A549 (cell line): ENCODE measurements around the gene CXXC5. TPM values are rescaled to one million over a fixed set of nuclear protein-coding genes. Genes with fewer than 3 reads are reported as not detected.

ENCODE experiments used
- ATAC-seq, 2 experiments: fragments of 200-7000 bp in 1 of 2; fragments of >200 bp in 1 of 2; cut with Nextera tagmentation in 1 of 2; cut with Tn5 transposase in 1 of 2; 3 replicates each; pipeline versions ENCODE4 v1.8.0 to v1.9.1; 2018 to 2020; ENCODE audit warnings: mild to moderate bottlenecking in 1 of 2, moderate library complexity in 1 of 2
- CTCF ChIA-PET: fragments of 300-600 bp; sonication (Branson Sonifier 250); formaldehyde crosslinking; extraction: SDS; loops from one replicate; lab custom pipeline; 2021; ENCODE audit warnings: antibody characterized with exemption, inconsistent platforms; lab: Yijun Ruan, JAX
- POLR2A ChIA-PET: fragments of 350-600 bp; formaldehyde crosslinking; extraction: SDS; loops from one replicate; lab custom pipeline; 2021; ENCODE audit warnings: antibody characterized with exemption, inconsistent platforms; lab: Yijun Ruan, JAX
- DNase-seq, 2 experiments: peaks; one replicate each; pipeline versions ENCODE4 v3.0.0 to v3.0.0-alpha.2; 2011 to 2016; ENCODE audit warnings: low read depth in 1 of 2, low spot score in 1 of 2
- FAIRE-seq: peaks from 2 replicates; lab custom pipeline; 2011; peaks lifted over from hg19 to GRCh38; lab: Jason Lieb, UNC
- H3K27ac ChIP-seq, 2 experiments: fragments of >200 bp; sonication (Bioruptor Twin); formaldehyde crosslinking; 3 replicates each; pipeline ENCODE4 v1.5.1; 2016 to 2017
- H3K4me1 ChIP-seq: fragments of >200 bp; sonication (Bioruptor Twin); formaldehyde crosslinking; 3 replicates; pipeline ENCODE4 v1.6.1; 2016
- H3K4me2 ChIP-seq: fragments of >200 bp; sonication (Bioruptor Twin); formaldehyde crosslinking; 3 replicates; pipeline ENCODE4 v1.6.1; 2016
- H3K4me3 ChIP-seq: fragments of >200 bp; sonication (Bioruptor Twin); formaldehyde crosslinking; 3 replicates; pipeline ENCODE4 v1.5.1; 2016
- H3K9me3 ChIP-seq: fragments of >200 bp; sonication (Bioruptor Twin); formaldehyde crosslinking; 3 replicates; pipeline ENCODE4 v1.6.1; 2016
- BCL3 ChIP-seq: fragments of >200 bp; sonication (Bioruptor Twin); formaldehyde crosslinking; IDR thresholded peaks from 3 replicates; pipeline ENCODE4 v1.6.1; 2016
- CHD2 ChIP-seq: fragments of 150-350 bp; IDR thresholded peaks from 2 replicates; pipeline ENCODE4 v1.6.1; 2014; ENCODE audit warnings: low read length; ENCODE audit not compliant: partially characterized antibody
- E2F6 ChIP-seq: IDR thresholded peaks from 2 replicates; pipeline ENCODE4 v1.6.1; 2012; ENCODE audit warnings: low read depth, borderline replicate concordance
- FOSB ChIP-seq: fragments of 250-450 bp; sonication (Bioruptor Pico); IDR thresholded peaks from 2 replicates; pipeline ENCODE4 v1.5.0; 2020; ENCODE audit warnings: mild to moderate bottlenecking, moderate library complexity
- FOSL2 ChIP-seq, 2 experiments: fragments of 450-650 bp in 1 of 2; fragments of >200 bp in 1 of 2; sonication (Bioruptor Twin) in 1 of 2; formaldehyde crosslinking; IDR thresholded peaks; 2 replicates each; pipeline versions ENCODE4 v1.5.0 to v1.6.1; 2016 to 2020; ENCODE audit warnings: mild to moderate bottlenecking in 1 of 2, moderate library complexity in 1 of 2
- FOXS1 ChIP-seq: fragments of 250-450 bp; sonication (Bioruptor Pico); IDR thresholded peaks from 2 replicates; pipeline ENCODE4 v1.5.0; 2020; ENCODE audit warnings: mild to moderate bottlenecking, moderate library complexity
- HEYL ChIP-seq: fragments of 250-450 bp; sonication (Bioruptor Pico); IDR thresholded peaks from 2 replicates; pipeline ENCODE4 v1.8.0; 2021; ENCODE audit warnings: mild to moderate bottlenecking, moderate library complexity
- HOXB5 ChIP-seq: fragments of 250-450 bp; sonication (Bioruptor Pico); IDR thresholded peaks from 2 replicates; pipeline ENCODE4 v1.5.0; 2020; ENCODE audit warnings: mild to moderate bottlenecking, moderate library complexity
- JUN ChIP-seq, 2 experiments: fragments of >200 bp; sonication (Bioruptor Twin); formaldehyde crosslinking; IDR thresholded peaks; 2 replicates in 1 of 2; 3 replicates in 1 of 2; pipeline ENCODE4 v1.6.1; 2016 to 2017
- MAFK ChIP-seq: fragments of 450-650 bp; IDR thresholded peaks from 2 replicates; pipeline ENCODE4 v1.6.1; 2014; ENCODE audit not compliant: partially characterized antibody
- MYC ChIP-seq: IDR thresholded peaks from 2 replicates; pipeline ENCODE4 v1.6.1; 2012; ENCODE audit warnings: mild to moderate bottlenecking, inconsistent platforms, low read length, improper control_type of control experiment, borderline replicate concordance
- NFE2L2 ChIP-seq: fragments of 150-350 bp; conservative IDR thresholded peaks from 2 replicates; pipeline ENCODE4 v1.6.1; 2014; ENCODE audit warnings: low read length
- NR3C1 ChIP-seq: fragments of >200 bp; sonication (Bioruptor Twin); formaldehyde crosslinking; IDR thresholded peaks from 3 replicates; pipeline ENCODE4 v1.6.1; 2017
- PBX3 ChIP-seq: IDR thresholded peaks from 2 replicates; pipeline ENCODE4 v1.6.1; 2012
- PHF8 ChIP-seq: fragments of 200-600 bp; sonication (generic); IDR thresholded peaks from 2 replicates; pipeline ENCODE4 v1.6.1; 2016; ENCODE audit warnings: low read depth, mild to moderate bottlenecking, antibody characterized with exemption, moderate library complexity, borderline replicate concordance
- SMC3 ChIP-seq: fragments of >200 bp; sonication (Bioruptor Twin); formaldehyde crosslinking; IDR thresholded peaks from 3 replicates; pipeline ENCODE4 v1.6.1; 2018; ENCODE audit warnings: inconsistent platforms
- SREBF2 ChIP-seq: fragments of 450-650 bp; IDR thresholded peaks from 2 replicates; pipeline ENCODE4 v1.6.1; 2014; ENCODE audit warnings: mild to moderate bottlenecking, moderate library complexity
- TFCP2L1 ChIP-seq: fragments of 250-450 bp; sonication (Bioruptor Pico); IDR thresholded peaks from 2 replicates; pipeline ENCODE4 v1.5.0; 2021; ENCODE audit warnings: mild to moderate bottlenecking
- USF2 ChIP-seq: fragments of 450-650 bp; IDR thresholded peaks from 2 replicates; pipeline ENCODE4 v1.6.1; 2014; ENCODE audit warnings: antibody characterized with exemption
- WGBS: methylation state at CpG from one replicate; pipeline ENCODE4 v1.1.6; 2017; ENCODE audit errors: missing lambda C conversion rate; 5-methylcytosine and 5-hydroxymethylcytosine counted together
- polyA plus RNA-seq, 4 experiments: library from polyadenylated mRNA; depleted of rRNA in 3 of 4; stranded (reverse); fragments of >200 nt; fragmentation: RNase III in 1 of 4; extraction: RNeasy Plus Mini Kit Qiagen cat#74134 plus additional on column Dnase treatment in 1 of 4; gene quantifications; 2 replicates in 3 of 4; 3 replicates in 1 of 4; pipeline ENCODE4 v1.2.3, GENCODE V29; 2011 to 2017

The CXXC5 gene
- polyA plus RNA-seq, 2 of the 4 experiments (the other 2 are of a cell fraction), result 18.1 to 32.5 TPM

GRCh38 chr5:139644001-139644456, 4.1 kb upstream of the CXXC5 start:
- H3K27ac ChIP-seq, result peak overlapping the region; percentile 85 to 91
- ChIA-PET CTCF (interaction anchor here (1.2 to 17.1 kb wide), 4 partner anchors 9 to 124 kb away, joined by 4 to 267 read pairs (median 102); no protein-coding TSS in a partner anchor), POLR2A (interaction anchor here (1.7 kb wide), 1 partner anchor 9 kb away, joined by 5 read pairs; no protein-coding TSS in a partner anchor)
- H3K9me3 ChIP-seq, result no peaks in the 10 kb centered on the region
- H3K4me1 ChIP-seq, result peaks cover 68% of the 10 kb centered on the region
- DNase-seq, result no peak
- 81% methylated on average over 4 of the region's 5 CpGs for WGBS
- no peak for ATAC-seq
- FAIRE-seq, result no peak
- no peak overlapping the region for H3K4me3 ChIP-seq
- no peak for TF ChIP-seq TFCP2L1 (CRISPR knock-in tag)
- TF ChIP-seq BCL3, result no peak
- TF ChIP-seq PBX3, result no peak
- TF ChIP-seq NR3C1, result no peak
- TF ChIP-seq JUN (IDR thresholded peaks at IDR 0.05), result no peak
- no peak for TF ChIP-seq USF2
- TF ChIP-seq FOSL2 (IDR thresholded peaks at IDR 0.05), result no peak
- no peak for TF ChIP-seq FOSL2 (CRISPR knock-in tag; IDR thresholded peaks at IDR 0.05)
- no peak for TF ChIP-seq MAFK
- TF ChIP-seq MYC, result no peak
- TF ChIP-seq PHF8, result no peak
- no peak for TF ChIP-seq CHD2
- TF ChIP-seq SMC3, result no peak
- TF ChIP-seq SREBF2, result no peak
- no peak for TF ChIP-seq E2F6
- no peak for TF ChIP-seq HOXB5
- peak overlapping the region; percentile 74 for H3K4me2 ChIP-seq

GRCh38 chr5:139644646-139645429, 3.3 kb upstream of the CXXC5 start:
- Histone ChIP-seq H3K27ac (peak overlapping the region; percentile 85 to 91; a peak in 4 of 6 replicates), H3K9me3 (no peaks in the 10 kb centered on the region), H3K4me1 (peaks cover 62% of the 10 kb centered on the region), H3K4me3 (no peak overlapping the region), H3K4me2 (peak overlapping the region; percentile 74; the same call in 2 of the 3 replicates)
- POLR2A ChIA-PET, result interaction anchor here (1.7 kb wide), 1 partner anchor 9 kb away, joined by 5 read pairs; no protein-coding TSS in a partner anchor
- no peak for ATAC-seq
- no peak for TF ChIP-seq NFE2L2
- no peak for TF ChIP-seq CHD2
- no peak for TF ChIP-seq HEYL (CRISPR knock-in tag)
- no peak for TF ChIP-seq NR3C1
- no peak for TF ChIP-seq FOSB (CRISPR knock-in tag)
- no peak for TF ChIP-seq FOXS1 (CRISPR knock-in tag)
- 98% methylated on average over 3 of the region's 3 CpGs for WGBS
- CTCF ChIA-PET, result interaction anchor here (0.6 to 17.1 kb wide), 6 partner anchors 10 to 132 kb away, joined by 3 to 267 read pairs (median 6); no protein-coding TSS in a partner anchor
- no peak for FAIRE-seq
- DNase-seq, result no peak
